ENCODE measurements around the gene PCBP4. TPM values are rescaled to one million over a fixed set of nuclear protein-coding genes. Genes with fewer than 3 reads are reported as not detected.

The PCBP4 gene
- total RNA-seq, 1 experiment from 2014 or later, result 45.8 TPM

DNA sequence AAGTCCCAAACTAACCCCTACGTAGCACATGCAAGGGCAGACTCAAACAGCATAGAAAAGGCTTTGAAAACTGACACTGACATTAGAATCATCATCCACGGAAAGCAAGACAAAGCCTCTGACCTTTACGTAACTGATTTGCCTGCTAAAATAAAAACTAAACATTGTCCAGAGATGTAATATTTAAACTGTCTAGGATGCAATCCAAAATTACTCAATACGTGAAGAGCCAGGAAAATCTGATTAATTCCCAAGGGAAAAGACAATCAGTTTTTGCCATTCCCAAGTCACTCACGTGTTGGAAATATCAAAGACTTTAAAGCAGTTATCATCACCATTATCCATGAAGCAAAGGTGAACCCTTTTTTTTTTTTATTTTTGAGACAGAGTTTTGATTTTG, 50.8 kb downstream of the PCBP4 start:
- Histone ChIP-seq H3K9ac (ENCODE audit: low read length) (no peak overlapping the region), H2AFZ (ENCODE audit: low read length) (no peak overlapping the region), H3K27me3 (ENCODE audit: low read length) (no peaks in the 10 kb centered on the region), H3F3A (ENCODE audit: low read length, unreplicated experiment) (peaks cover 3% of the 10 kb centered on the region), H3K27ac (ENCODE audit: low read length) (no peak overlapping the region), H3K79me2 (ENCODE audit: low read length) (no peaks in the 10 kb centered on the region), H3K4me3 (ENCODE audit: low read length) (no peak overlapping the region), H3K9me2 (replicated peaks; ENCODE audit: low read length) (no peaks in the 10 kb centered on the region), H3K4me1 (ENCODE audit: insufficient read depth, low read length) (no peaks in the 10 kb centered on the region), H4K20me1 (ENCODE audit: low read length) (no peaks in the 10 kb centered on the region), H3K36me3 (ENCODE audit: low read depth, low read length) (no peaks in the 10 kb centered on the region), H3K4me2 (ENCODE audit: low read length) (no peak overlapping the region), H3K9me3 (ENCODE audit: low read length) (no peaks in the 10 kb centered on the region)
- no peak for TF ChIP-seq EZH2phosphoT487 (IDR thresholded peaks at IDR 0.05; ENCODE audit: borderline replicate concordance, low read length)
- ATAC-seq, result no peak
- BruUV-seq (replicated peaks), result no TSS peak
- no peak for DNase-seq
- intact Hi-C loops (cut with micrococcal nuclease), result no loop called here
- ChIA-PET CTCF (no interaction called here), POLR2A (ENCODE audit: unreplicated experiment) (no interaction called here)

GRCh38 chr3:51908026-51908425, 59.2 kb downstream of the PCBP4 start:
- no peak overlapping the region for H3K4me2 ChIP-seq (ENCODE audit: low read length)
- no peaks in the 10 kb centered on the region for H3K9me2 ChIP-seq (replicated peaks; ENCODE audit: low read length)
- ChIA-PET CTCF (no interaction called here), POLR2A (ENCODE audit: unreplicated experiment) (no interaction called here)
- intact Hi-C loops (cut with micrococcal nuclease), result no loop called here
- no peak overlapping the region for H3K4me3 ChIP-seq (ENCODE audit: low read length)
- no peak for ATAC-seq
- TF ChIP-seq EZH2 (IDR thresholded peaks at IDR 0.05; ENCODE audit: low read length, unreplicated experiment), result no peak
- TF ChIP-seq EZH2phosphoT487 (IDR thresholded peaks at IDR 0.05; ENCODE audit: borderline replicate concordance, low read length), result no peak
- TF ChIP-seq, protein P1, sequence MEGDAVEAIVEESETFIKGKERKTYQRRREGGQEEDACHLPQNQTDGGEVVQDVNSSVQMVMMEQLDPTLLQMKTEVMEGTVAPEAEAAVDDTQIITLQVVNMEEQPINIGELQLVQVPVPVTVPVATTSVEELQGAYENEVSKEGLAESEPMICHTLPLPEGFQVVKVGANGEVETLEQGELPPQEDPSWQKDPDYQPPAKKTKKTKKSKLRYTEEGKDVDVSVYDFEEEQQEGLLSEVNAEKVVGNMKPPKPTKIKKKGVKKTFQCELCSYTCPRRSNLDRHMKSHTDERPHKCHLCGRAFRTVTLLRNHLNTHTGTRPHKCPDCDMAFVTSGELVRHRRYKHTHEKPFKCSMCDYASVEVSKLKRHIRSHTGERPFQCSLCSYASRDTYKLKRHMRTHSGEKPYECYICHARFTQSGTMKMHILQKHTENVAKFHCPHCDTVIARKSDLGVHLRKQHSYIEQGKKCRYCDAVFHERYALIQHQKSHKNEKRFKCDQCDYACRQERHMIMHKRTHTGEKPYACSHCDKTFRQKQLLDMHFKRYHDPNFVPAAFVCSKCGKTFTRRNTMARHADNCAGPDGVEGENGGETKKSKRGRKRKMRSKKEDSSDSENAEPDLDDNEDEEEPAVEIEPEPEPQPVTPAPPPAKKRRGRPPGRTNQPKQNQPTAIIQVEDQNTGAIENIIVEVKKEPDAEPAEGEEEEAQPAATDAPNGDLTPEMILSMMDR (conservative IDR thresholded peaks at IDR 0.05; ENCODE audit: low read depth, low read length), result no peak
- H3K36me3 ChIP-seq (ENCODE audit: low read depth, low read length), result no peaks in the 10 kb centered on the region
- peaks cover 1% of the 10 kb centered on the region for H3F3A ChIP-seq (ENCODE audit: low read length, unreplicated experiment)
- no peak overlapping the region for H3K9ac ChIP-seq (ENCODE audit: low read length)
- no peaks in the 10 kb centered on the region for H3K79me2 ChIP-seq (ENCODE audit: low read length)
- peaks cover 4% of the 10 kb centered on the region; the same call in 1 of the 2 replicates for H3K9me3 ChIP-seq (ENCODE audit: low read length)
- no TSS peak for BruUV-seq (replicated peaks)
- H3K4me1 ChIP-seq (ENCODE audit: insufficient read depth, low read length), result peaks cover under 1% of the 10 kb centered on the region; the same call in 1 of the 2 replicates
- no peaks in the 10 kb centered on the region for H4K20me1 ChIP-seq (ENCODE audit: low read length)
- DNase-seq, result no peak
- H3K27ac ChIP-seq (ENCODE audit: low read length), result no peak overlapping the region
- no peak overlapping the region for H2AFZ ChIP-seq (ENCODE audit: low read length)
- H3K27me3 ChIP-seq (ENCODE audit: low read length), result no peaks in the 10 kb centered on the region

Other genes starting within 250 kb of the PCBP4 start
- gene IQCF6, start 188.2 kb downstream of the PCBP4 start, total RNA-seq (2014; rRNA removed), result not detected in 2 replicates
- gene IQCF2, start 105.8 kb downstream of the PCBP4 start, total RNA-seq (2014; rRNA removed), result not detected in 2 replicates
- not detected in 2 replicates for gene IQCF5, start 91.9 kb downstream of the PCBP4 start, total RNA-seq (2014; rRNA removed)
- gene IQCF1, start 64.1 kb downstream of the PCBP4 start, total RNA-seq (2014; rRNA removed), result 0.22 TPM in 1 of 2 replicates, not detected in the other
- 95.0 and 112 TPM in 2 replicates for gene RRP9, start 25.6 kb downstream of the PCBP4 start, total RNA-seq (2014; rRNA removed)
- 19.3 and 30.5 TPM in 2 replicates for gene PARP3, start 25.1 kb downstream of the PCBP4 start, total RNA-seq (2014; rRNA removed)
- gene GPR62, start 12.1 kb downstream of the PCBP4 start, total RNA-seq (2014; rRNA removed), result not detected in 2 replicates
- 49.6 and 53.8 TPM in 2 replicates for gene ABHD14B, start 6.6 kb upstream of the PCBP4 start, total RNA-seq (2014; rRNA removed)
- 22.1 and 23.4 TPM in 2 replicates for gene ABHD14A, start 7.6 kb upstream of the PCBP4 start, total RNA-seq (2014; rRNA removed)
- gene ACY1, start 16.1 kb upstream of the PCBP4 start, total RNA-seq (2014; rRNA removed), result 71.3 and 113 TPM in 2 replicates
- 1,539 and 1,807 TPM in 2 replicates for gene RPL29, start 28.4 kb upstream of the PCBP4 start, total RNA-seq (2014; rRNA removed)
- 40.9 and 51.1 TPM in 2 replicates for gene DUSP7, start 89.1 kb upstream of the PCBP4 start, total RNA-seq (2014; rRNA removed)
- 41.5 and 43.0 TPM in 2 replicates for gene POC1A, start 187.0 kb upstream of the PCBP4 start, total RNA-seq (2014; rRNA removed)
- gene ALAS1, start 230.7 kb upstream of the PCBP4 start, total RNA-seq (2014; rRNA removed), result 63.5 and 69.5 TPM in 2 replicates

Data from PC-3 (cell line).